ENCODE measurements around the gene TUBB4B.
"Not testable (repeated sequence)": the region's sequence is repeated elsewhere in the genome, so short reads cannot be mapped to it uniquely, and the experiment has no call there.

The TUBB4B gene

GRCh38 chr9:137240318-137240840 lies 708 bp upstream of the TUBB4B start:
- peak overlapping the region; percentile 73 for H3K4me3 ChIP-seq (ENCODE audit: low read depth, low read length)
- TF ChIP-seq CTCF (IDR thresholded peaks at IDR 0.05; ENCODE audit: control insufficient read depth, extremely low read depth, insufficient read depth): no peak
- DNase-seq (ENCODE audit: low read depth): no peak

DNA sequence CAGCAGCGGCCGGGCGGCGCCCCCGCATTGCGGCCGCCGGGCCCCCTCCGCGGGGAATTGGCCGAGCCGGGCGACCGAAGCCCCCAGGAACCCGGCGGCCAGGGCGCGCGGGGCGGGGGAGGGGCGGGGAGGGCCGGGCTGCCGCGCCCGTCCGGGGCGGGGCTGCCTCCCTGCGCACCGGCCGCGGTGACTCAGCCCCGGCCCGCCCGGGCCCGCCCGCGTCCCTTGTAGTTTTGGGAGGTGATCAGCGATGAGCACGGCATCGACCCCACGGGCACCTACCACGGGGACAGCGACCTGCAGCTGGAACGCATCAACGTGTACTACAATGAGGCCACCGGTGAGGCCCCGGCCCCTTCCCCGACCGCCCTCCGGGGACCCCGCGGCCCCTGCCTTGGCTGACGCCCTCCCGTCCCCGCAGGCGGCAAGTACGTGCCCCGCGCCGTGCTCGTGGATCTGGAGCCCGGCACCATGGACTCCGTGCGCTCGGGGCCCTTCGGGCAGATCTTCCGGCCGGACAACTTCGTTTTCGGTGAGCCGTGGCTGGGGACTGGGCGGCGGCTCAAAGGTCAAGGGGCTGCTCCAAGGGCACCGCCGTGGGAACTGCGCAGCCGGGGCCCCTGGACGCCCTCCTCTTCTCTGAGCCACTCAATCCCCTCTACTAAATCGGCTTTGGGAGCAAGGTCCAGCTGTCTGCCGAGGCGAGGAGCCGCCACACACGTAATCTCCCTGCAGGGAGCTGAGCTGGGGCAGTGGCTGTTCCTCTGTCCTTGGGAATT lies 592 bp downstream of the TUBB4B start:
- DNase-seq (ENCODE audit: low read depth): no peak
- no peak for TF ChIP-seq CTCF (IDR thresholded peaks at IDR 0.05; ENCODE audit: control insufficient read depth, extremely low read depth, insufficient read depth)
- H3K4me3 ChIP-seq (ENCODE audit: low read depth, low read length): peak overlapping the region; percentile 92

GRCh38 chr9:137242269-137243203 lies 1.4 kb downstream of the TUBB4B start:
- no peak for DNase-seq (ENCODE audit: low read depth)
- TF ChIP-seq CTCF (IDR thresholded peaks at IDR 0.05; ENCODE audit: control insufficient read depth, extremely low read depth, insufficient read depth): no peak
- H3K4me3 ChIP-seq (ENCODE audit: low read depth, low read length): peak overlapping the region; percentile 92

DNA sequence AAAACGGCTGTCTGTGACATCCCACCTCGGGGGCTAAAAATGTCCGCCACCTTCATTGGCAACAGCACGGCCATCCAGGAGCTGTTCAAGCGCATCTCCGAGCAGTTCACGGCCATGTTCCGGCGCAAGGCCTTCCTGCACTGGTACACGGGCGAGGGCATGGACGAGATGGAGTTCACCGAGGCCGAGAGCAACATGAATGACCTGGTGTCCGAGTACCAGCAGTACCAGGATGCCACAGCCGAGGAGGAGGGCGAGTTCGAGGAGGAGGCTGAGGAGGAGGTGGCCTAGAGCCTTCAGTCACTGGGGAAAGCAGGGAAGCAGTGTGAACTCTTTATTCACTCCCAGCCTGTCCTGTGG lies 2.2 kb downstream of the TUBB4B start:
- H3K4me3 ChIP-seq (ENCODE audit: low read depth, low read length); DNase-seq (ENCODE audit: low read depth): not testable (repeated sequence)

- TF ChIP-seq CTCF (IDR thresholded peaks at IDR 0.05; ENCODE audit: control insufficient read depth, extremely low read depth, insufficient read depth): no peak
- H3K4me3 ChIP-seq (ENCODE audit: low read depth, low read length): no peak overlapping the region
- DNase-seq (ENCODE audit: low read depth): no peak
Measured at GRCh38 chr9:137243626-137244485, 2.8 kb downstream of the TUBB4B start.

DNA sequence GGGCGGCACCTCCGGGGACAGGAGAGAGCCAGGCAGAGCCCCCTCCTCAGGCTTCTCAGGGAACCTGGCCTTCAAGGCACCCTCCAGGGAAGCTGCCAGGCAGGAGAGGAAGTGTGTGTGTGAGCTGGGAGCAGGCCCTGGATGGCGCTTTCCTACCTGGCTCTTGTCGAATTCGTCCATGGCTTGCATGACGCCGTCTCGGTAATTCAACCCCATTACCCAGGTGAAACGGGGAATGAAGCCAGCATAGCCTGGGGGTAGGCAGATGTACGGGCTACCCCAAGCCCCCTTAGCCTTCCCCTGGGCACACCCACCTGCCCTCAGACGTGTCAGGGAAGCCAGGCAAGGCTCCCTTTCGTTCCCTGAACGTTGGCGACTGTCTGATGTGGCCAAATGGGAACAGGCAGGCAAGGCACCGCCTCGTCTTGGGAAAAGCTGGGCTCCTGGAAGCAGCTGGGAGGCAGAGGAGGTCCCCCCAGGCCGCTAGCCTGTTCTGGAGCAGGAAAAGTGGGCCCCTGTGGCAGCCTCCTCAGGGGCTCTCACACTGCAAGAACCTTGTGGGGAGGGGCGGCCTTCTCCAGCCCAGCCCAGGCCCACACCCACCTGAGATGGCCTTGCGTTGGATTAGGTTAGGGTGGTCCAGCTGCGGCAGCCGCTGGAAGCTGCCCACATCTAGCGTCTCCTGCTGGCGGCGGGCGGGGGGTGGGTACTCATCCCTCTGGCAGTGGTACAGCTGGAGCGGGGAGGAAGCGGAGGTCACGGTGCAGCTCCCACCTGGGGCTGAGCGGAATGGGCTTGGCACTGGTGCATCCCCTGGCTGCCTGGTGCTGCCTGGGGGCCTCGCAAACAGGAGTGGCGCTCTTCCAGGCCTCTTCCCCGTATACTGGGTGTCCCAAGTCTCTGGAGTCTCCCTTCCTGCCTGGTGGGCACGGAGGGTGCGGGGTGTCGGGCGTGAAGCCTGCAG lies 3.7 kb downstream of the TUBB4B start:
- DNase-seq (ENCODE audit: low read depth): no peak
- H3K4me3 ChIP-seq (ENCODE audit: low read depth, low read length): no peak overlapping the region
- TF ChIP-seq CTCF (IDR thresholded peaks at IDR 0.05; ENCODE audit: control insufficient read depth, extremely low read depth, insufficient read depth): no peak

Measured in LNCaP clone FGC (cell line).